Measurements from ENCODE around the gene AFF2.
"Not testable (repeated sequence)": the region's sequence is repeated elsewhere in the genome, so short reads cannot be mapped to it uniquely, and the experiment has no call there.

AFF2 gene

DNA sequence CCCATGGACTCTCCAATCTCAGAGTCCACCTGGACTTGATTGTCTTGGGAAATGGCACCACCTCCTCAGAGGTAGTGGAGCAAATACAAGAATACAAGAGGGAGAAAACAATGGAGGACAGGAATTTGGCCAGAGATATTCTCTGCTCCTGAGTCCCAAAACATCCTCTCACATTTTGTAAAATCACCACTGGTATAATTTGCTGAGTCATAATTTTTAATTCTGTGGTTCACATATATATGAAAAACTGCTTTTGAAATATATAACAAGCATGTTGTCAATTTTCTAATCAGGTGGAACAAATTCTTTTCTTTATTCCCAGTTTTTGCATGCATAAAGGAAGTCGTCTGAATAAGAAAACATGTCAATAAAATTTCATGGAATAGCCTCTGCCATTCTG, 356.1 kb downstream of the AFF2 start:
- no peak for DNase-seq (ENCODE audit: low spot score)

DNA sequence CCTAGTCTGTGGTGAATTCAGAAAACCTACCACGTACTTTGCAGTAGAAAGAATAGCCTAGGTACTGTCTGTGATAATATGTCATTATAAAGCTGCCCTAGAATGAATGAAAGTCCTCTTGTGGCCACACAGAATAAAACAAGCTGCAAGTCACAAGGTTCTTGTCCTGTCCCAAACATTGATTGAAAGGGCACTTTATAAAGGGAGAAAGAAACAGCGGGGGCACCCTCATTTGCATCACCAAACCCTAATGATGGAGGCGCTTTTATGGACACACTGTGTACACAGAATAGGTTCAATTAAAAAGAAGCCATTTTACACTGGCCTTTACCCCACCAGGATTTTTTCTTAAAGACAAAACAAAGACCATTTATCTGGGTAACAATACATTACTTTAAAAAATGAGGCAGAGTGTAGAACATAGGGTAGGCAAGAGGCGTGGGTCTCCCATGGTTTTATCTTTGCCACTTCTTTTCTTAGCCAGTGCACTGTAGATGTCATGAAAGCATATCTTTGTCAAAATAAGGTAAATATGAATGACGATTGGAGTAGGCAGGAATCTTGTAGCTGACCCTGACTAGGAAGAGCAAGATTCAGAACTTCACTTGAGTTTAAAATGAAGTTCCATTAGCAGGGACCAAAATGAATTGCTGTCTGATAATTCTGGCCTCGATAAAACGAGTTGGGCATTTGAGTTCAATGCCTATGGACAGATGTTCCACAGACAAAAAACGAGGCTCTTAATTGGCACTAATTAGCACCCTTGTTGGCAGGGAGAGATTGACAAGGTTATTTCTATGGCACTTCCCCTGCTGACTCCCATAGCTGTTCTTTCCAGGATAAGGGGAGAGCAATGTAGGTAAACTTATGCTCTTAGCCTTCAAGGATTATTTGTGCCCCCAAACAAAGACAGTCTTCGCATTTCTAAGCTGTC, 365.1 kb downstream of the AFF2 start:
- DNase-seq (ENCODE audit: low spot score): no peak

GRCh38 chrX:148867596-148867995, 367.2 kb downstream of the AFF2 start:
- no peak for DNase-seq (ENCODE audit: low spot score)

GRCh38 chrX:148871422-148872160, 371.2 kb downstream of the AFF2 start:
- no peak for DNase-seq (ENCODE audit: low spot score)

GRCh38 chrX:148872161-148872535, 371.7 kb downstream of the AFF2 start:
- no peak for DNase-seq (ENCODE audit: low spot score)

- no peak for DNase-seq (ENCODE audit: low spot score)
Measured at GRCh38 chrX:148872881-148873280, 372.5 kb downstream of the AFF2 start.

DNA sequence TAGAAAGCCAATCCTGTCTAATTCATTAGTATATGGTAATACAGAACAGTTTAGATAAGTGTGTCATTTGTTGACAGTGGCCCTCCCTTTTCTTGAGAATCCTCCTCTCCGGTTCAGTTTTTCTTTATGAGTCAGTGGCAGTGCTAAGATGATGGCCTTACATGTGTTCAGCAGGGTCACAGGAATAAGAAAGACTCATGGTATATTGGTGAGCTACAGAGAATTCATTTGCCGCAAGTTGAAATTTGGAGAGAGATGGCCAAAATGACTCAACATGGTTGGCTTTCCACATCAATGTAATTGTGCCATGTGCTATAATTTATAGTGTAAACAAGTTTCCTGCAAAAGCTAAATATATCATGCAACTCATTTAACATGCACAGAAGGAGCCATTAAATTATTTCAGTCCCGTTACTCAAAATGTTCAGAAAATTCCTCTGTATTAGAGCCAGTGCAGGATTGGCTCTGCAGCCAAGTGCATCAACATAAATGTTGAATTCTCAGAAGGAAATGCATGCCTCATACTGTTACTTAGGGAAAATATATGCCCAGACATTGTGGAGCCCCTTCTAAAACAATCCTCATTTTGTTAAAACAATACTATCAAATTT, 374.3 kb downstream of the AFF2 start:
- DNase-seq (ENCODE audit: low spot score): no peak

- DNase-seq (ENCODE audit: low spot score): no peak
Measured at GRCh38 chrX:148878371-148878770, 378.0 kb downstream of the AFF2 start.

- DNase-seq (ENCODE audit: low spot score): no peak
Measured at GRCh38 chrX:148885203-148885602, 384.8 kb downstream of the AFF2 start.

DNA sequence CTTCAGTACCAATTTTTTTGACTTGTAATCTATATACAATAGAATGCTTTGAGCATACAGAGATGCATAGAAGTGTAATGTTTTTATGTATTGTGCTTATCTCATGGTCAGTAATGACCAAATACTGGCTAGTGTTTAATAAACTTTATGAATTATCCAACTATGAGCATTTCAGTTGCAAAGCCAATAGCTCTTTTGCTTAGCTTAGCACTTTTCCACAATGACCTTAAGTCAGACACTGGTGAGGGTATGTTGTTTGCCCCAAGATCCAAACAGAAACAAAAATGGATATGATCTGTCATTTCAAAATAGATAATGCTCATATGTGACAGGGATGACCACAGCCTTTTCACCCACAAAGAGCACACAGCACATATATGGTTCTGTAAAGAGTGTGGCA, 393.0 kb downstream of the AFF2 start:
- no peak for DNase-seq (ENCODE audit: low spot score)

DNA sequence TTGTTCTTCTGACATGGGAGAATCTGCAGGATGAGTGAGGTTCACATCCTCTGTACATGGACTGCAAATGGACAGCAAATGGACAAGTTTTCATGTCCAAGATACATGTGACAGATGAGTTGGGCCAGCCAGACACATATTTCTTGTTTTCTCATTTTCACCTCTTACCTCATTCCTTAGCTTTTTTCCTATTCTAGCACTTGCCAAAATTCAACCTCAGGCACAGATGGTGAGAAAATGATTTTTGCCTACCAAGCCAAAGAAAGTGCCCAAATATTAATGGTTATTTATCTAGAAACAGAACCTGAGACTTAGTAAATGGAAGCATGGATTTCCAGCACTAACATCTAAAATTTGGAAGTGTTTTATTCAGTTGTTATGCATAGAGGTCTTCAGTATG, 402.2 kb downstream of the AFF2 start:
- DNase-seq (ENCODE audit: low spot score): no peak

DNA sequence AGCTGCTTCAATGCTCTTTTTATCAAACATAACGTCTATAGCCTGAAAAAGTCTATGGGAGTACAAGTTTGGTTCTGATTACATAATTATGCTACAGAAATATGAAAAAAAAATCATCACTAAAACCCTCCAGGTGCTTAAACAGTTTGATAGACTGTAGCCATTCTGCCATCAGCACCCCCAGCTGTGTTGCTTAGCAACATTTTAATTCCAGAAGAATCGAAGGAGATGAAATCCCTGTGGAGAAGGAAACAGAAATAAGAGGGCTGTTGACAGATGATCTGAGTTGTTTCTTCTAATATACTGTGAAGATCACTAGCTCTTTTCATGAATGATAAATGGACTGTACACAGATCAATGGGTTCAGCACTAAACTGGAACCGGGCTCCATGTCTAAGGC, 402.8 kb downstream of the AFF2 start:
- DNase-seq (ENCODE audit: low spot score): no peak

DNA sequence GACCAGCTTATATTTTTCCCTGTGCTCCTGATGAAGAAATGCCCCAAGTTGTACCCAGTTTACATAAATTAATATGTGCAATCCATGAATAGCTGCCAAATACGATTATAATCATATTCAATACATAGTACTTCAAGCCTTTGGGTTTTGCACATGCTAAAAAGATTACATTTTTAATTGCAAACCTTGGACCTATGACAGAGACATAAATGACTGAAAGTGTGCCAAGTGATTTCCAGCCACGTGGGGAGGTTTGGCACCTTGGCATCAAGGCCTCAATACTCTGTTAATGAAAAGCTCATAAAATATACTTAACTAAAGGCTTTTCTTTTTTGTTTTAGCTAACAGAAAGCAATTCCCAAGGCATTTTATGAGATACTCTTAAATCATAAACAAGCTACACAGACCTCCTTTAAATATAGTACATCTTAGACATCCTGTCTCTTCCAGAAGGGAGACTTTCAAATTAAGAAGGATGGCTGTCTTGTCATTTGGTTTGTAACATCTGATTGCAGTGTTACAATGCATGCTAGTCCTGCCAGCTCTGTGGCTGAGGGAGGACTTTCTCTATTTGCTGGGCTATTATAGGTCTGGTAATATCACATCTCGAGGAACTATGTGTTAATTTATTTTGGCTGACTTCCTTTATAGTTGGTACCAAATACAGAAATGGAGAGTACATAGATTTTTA, 404.1 kb downstream of the AFF2 start:
- no peak for DNase-seq (ENCODE audit: low spot score)

DNA sequence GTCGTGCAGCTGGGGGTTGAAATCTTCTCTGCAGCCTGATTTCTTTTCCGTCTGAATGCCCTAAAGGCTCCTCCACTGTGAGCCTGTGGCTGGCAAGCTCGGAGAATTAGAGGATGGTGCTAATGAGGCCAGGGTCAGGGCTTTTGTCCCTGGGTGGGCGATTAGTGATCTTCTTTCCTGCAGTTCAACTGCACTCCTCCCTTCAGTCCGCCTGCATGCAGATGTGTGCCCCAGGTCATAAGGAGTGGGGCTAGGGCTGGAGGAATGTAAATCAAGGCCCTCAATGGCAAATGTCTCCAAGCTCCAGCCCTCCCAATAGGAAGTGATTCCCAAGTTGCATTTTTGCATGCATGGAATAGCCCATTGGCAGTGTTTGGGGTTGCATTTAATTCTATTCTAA, 405.0 kb downstream of the AFF2 start:
- no peak for DNase-seq (ENCODE audit: low spot score)

DNA sequence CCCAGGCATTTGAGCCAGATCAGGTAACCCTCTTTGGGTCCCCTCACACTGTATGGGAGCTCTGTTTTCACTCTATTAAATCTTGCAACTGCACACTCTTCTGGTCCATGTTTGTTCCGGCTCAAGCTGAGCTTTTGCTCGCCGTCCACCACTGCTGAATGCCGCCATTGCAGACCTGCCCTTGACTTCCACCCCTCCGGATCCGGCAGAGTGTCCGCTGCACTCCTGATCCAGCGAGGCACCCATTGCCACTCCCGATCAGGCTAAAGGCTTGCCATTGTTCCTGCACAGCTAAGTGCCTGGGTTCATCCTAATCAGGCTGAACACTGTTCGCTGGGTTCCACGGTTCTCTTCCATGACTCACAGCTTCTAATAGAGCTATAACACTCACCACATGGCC, 406.2 kb downstream of the AFF2 start:
- not testable (repeated sequence) for DNase-seq (ENCODE audit: low spot score)

GRCh38 chrX:148909758-148910157, 409.3 kb downstream of the AFF2 start:
- DNase-seq (ENCODE audit: low spot score): no peak

DNA sequence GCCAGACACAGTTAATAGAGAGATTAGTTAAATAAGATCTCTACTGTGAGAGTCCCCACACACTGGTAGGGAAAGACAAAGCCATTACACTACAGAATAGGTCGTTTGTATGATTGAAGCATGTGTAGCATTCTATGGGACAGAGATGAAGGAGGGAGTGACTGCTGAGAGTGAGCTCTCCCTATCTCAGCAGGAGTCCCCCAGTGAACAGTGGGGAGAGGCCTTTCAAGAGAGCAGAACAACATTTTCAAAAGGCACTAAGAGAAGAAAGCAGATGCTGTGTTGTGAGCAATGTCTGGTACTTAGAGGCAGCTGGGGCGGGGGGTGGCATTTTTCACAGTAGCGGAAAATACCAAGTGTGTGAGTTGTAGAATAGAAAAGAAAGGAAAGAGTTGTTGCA, 413.6 kb downstream of the AFF2 start:
- no peak for DNase-seq (ENCODE audit: low spot score)

DNA sequence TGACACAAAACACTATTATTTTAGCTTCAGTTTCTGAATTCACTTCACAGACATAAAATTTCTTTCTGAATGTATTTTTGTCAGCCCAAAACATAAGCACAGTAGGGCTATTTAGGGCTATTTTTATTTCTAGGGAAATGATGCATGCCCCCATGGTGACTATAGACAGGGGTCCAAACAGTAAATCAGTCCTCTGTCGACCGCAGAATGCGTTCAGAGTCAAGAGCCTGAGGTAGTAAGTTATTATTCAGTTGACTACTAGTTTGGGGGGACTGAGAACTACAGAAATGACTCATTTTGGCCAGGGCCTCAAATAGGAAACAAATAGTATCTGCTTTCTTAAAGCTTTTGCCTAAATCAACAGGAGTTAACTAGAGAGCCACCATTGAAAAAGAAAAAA, 414.4 kb downstream of the AFF2 start:
- DNase-seq (ENCODE audit: low spot score): no peak

GRCh38 chrX:148915474-148915873, 415.1 kb downstream of the AFF2 start:
- no peak for DNase-seq (ENCODE audit: low spot score)

DNA sequence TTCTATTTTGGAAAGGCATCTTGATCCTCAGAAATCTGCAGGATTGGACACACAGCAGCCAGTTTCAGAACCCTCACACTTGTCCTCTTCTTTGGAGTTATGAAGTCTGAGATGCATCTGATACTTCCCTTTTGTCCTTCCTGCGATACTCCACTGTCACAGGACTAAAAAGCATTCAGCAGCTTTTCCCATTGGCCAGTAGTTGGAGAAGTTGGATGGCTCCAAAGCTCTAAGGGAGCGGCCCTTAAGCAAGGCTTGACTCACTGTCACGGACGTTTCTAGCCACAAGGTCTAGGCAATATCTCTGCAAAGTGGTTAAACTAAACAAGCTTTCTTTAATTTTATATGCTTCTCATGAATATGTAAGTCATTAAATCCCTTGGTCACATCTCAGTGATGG, 417.0 kb downstream of the AFF2 start:
- no peak for DNase-seq (ENCODE audit: low spot score)

- no peak for DNase-seq (ENCODE audit: low spot score)
Measured at GRCh38 chrX:148923631-148924030, 423.2 kb downstream of the AFF2 start.

GRCh38 chrX:148926371-148926770, 426.0 kb downstream of the AFF2 start:
- no peak for DNase-seq (ENCODE audit: low spot score)
